GM19395 (cell line): ENCODE measurements around the gene PLEKHF1.
"Not testable (repeated sequence)": the region's sequence is repeated elsewhere in the genome, so short reads cannot be mapped to it uniquely, and the experiment has no call there.

ENCODE experiments used
- ATAC-seq: cut with Tn5 transposase; IDR thresholded peaks from one replicate; pipeline ENCODE4 v1.9.1; 2021; ENCODE audit warnings: mild to moderate bottlenecking, moderate library complexity; ENCODE audit not compliant: unreplicated experiment

The PLEKHF1 gene, protein sequence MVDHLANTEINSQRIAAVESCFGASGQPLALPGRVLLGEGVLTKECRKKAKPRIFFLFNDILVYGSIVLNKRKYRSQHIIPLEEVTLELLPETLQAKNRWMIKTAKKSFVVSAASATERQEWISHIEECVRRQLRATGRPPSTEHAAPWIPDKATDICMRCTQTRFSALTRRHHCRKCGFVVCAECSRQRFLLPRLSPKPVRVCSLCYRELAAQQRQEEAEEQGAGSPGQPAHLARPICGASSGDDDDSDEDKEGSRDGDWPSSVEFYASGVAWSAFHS

DNA sequence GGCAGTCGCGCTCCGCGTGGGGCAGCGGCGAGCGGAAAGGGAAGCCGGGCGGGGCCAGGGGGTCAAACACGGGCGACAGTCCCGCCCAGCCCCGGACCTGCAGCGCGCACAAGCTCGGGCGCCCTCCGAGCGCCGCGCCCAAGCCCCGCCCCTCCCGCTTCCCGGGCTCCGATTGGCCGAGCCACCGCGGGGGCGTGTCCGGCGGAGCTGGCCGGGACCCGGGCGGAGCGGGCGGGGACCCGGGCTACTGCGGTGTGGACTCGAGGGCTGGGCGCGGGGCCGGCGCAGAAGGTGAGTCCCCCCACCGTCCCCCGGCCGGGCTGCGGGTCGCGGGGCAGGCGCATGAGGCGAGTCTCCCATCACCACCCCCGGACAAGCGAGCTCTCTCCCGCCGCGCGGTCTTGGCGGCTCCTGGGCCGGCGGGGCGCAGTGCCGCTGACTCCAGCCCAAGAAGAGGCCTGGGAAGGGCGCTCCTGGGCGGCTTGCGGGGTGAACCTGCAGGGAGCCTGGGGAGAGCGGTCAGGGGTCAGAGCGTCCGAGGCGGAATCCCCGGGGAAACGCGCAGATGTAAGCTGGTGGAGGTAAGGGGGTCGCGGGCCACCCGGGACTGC, at the start of gene PLEKHF1:
Gene PLEKHF1 (plus strand): TSS at position 247 of the 611 bp plus-strand sequence. CDS start 8,379 bp downstream, outside the sequence.
- peak; percentile 79 for ATAC-seq

DNA sequence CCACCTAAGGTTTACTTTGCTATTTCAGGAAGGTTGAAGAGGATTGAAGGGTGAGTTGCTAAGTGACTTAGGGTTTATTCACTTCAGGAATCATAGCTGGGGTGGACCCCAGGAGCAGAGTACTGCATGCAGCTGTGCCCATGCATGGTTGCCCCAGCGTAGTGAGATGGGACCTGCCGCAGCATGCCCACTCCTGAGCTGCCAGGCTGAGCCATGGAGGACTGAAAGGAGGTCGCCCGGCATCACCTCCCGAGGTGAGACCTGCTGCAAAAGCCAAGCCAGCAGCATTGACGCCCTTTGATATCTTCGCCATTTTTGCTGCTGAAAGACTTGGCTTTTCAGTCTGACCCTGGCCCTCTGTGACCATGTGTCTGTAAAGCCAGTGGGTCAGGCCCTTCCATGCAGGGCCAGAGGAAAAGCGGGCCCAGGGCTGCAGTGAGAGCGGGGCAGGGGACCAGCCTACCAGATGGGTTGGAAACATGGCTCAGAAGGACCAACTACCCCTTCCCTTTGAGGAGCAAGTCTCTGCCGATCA, 49.3 kb upstream of the PLEKHF1 start:
- ATAC-seq, result no peak

DNA sequence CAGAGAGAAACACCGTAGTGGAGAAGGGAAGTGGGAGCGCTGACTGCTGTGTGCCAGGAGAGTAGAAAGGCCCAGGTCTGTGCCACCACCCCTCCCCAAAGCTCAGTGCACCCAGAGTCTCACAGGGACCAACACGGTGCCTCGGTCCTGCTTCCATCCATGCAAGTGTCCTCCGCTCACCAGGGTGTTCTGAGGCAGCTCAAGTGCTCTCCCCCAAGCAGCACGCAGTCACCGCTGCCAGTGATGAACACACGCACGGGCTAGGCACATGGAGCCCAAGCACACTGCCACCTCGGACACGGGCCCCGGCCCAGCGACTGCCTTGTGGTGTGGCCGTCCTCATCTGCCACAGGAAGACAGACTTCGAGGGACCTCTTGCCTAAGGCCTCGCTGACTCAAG, 48.7 kb upstream of the PLEKHF1 start:
- ATAC-seq, result no peak

DNA sequence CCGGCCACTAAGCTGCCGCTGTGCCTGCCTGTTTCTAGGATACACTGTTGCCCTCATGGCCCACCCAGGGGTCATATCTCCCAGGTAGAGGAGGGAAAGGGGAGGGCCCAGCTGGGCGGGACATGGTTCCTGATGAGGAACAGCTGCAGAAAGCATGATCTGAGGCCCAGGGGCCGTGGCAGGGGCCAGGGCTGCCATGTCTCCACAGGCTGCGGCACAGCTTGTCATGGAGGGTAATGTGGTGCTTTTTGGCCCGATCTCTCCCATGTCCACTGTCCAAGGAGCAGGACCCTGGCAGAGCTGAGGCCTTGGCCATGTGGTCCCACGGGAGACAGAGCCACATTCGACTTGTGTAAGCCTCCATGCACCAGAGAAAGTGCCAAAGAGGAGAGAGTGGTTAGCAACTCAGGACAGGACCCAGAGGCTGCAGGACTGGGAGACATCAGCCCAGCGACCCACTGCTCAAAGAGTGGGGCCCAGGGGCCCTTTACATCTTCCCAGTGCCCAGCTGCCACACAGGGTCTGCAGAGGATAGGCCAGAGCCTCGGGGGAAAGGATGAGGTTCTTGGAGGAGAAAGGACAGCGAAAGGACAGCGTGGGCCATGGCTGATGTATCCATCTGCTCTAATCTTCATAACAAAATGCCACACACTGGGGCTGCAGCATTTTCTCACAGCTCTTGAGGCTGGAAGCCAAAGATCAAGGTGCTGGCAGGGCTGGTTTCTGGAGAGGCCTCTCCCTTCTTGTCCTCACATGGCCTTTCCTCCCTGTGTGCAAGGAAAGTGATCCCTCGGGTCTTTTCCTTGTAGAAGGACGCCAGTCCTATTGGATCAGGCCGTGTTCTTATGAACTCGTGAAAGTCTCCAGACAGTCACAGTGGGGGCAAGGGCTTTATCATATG, 47.6 kb upstream of the PLEKHF1 start:
- ATAC-seq, result no peak

DNA sequence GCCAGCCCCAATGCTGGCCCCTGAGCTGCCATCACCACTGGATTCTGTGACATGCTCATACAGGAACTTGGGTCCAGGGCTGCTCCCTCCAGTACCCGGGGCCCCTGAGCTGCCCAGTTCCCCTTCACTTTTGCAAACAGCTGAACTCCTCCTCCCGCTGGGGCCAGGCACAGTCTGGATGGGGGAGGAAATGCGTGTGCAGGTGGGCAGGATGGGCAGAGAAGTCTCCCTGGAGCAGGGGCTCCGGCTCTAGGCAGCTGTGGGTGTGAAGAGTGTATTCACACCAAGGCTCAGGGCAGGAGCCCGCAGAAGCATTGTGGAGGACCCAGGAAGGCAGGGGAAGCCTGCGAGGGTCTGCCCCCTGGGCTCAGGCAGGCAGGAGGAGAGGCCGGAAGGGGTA, 46.8 kb upstream of the PLEKHF1 start:
- no peak for ATAC-seq

DNA sequence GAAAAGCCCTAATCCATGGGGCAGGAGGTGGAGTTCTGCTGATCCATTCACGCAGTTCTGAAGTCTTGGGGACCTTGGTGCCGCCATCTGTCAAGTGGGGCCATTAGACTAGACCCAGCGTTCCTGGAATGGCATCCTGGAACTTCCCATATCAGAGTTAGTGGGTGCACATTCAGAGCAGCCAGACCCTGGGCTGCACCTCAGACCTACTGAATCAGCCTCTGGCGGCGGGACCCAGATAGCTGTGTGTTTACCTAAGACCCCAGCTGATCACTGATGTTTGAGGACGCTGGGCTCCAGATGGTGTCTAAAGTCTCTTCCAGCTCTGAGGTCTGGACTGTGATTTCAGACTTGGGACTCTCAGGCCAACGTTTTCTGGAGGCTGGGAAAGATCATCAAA, 46.4 kb upstream of the PLEKHF1 start:
- no peak for ATAC-seq

DNA sequence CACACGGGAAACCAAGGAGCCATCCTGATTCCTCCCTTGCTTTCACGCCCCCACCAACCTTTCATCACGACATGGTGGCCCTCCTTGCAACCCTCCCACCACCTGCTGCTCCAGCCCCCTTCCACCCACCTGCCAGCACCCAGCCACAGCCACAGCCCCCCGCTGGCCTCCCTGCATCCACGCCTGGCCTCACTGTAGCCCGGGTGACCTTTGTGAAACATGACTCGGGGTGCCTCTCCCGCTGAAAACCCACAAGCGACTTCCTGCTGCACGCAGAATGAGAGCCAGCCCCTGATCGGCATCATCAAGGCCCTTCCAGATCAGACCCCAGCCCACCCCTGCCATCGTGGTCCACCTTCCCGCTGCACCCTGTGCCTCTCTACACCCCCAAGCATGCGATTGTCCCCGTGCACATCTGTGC, 44.3 kb upstream of the PLEKHF1 start:
- ATAC-seq, result no peak

DNA sequence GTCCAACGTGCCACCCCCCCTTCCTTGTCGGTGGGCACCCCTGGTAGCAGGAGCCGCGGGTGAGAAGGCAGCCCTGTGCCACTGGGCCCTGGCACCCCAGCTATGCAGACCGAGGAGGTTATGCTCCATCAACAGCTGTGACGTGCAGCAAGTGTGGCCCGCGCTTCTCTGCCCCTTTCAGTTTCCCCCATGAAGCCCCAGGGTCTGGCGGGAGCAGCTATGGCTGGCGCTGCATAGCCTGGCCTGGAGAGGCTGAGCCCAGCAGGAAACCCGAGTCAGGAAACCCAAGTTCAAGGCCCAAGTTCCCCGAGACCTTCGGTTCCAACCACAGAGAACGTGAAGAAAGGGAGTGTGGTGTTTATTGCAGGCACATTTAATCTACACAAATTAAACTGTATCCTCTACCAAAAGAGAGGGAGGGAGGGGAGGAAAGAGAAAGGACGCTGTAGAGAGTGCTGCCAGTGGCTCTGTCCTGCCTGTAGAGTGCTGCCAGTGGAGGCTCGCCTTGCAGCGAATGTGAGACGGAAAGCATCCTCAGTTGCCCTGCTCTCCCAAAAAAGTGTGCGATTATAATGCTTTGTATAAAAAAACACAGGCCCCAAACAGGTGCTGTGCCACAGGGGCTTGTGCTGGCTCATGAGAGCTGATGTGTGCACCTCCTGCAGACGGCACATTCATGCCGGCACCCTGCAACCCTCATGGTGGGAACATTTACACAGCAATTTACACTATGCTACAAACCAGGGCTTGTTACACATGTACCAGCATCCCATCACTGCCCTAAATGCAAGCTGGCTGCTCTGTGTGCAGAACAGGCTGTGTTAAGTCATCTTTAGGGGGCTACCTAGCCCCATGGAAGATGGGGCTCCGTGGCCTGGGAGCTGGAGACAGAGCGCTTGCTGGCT, 42.8 kb upstream of the PLEKHF1 start:
- no peak for ATAC-seq

DNA sequence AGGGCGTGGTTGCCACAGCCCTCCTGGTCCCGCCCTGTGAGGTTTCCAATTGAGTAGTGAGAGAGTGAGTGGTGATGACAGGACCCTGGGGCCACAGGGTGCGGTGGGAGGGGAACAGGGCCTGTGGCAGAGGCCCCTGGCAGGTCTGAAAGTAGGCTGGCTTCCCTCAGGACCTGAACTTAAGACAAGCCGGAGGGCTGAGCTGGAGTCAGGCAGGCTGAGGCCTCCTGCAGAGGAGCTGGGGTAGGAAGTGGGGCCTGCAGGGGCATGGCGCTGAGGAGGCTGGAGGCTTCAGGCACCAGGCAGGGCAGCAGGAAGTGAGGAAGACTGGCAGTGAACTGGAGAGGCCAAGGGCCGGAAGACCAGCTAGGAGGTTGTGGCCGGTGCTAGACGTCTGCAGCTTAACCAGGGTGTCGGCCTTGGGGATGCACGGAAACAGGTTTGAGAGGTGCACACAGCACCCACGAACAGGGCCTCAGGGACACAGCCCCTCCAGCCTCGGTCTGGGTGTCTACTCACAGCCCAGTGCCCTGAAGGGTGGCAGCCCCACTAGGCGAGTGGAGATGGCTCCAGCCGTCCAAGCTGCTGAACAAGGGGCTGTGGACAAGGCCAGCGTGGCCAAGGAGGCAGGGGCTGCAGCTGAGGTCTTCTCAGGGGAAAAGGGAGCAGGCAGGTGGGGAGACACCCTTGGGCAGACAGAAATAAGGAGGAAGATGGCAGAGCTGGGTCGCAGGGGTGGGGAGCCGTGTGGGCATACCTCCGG, 41.4 kb upstream of the PLEKHF1 start:
- no peak for ATAC-seq

DNA sequence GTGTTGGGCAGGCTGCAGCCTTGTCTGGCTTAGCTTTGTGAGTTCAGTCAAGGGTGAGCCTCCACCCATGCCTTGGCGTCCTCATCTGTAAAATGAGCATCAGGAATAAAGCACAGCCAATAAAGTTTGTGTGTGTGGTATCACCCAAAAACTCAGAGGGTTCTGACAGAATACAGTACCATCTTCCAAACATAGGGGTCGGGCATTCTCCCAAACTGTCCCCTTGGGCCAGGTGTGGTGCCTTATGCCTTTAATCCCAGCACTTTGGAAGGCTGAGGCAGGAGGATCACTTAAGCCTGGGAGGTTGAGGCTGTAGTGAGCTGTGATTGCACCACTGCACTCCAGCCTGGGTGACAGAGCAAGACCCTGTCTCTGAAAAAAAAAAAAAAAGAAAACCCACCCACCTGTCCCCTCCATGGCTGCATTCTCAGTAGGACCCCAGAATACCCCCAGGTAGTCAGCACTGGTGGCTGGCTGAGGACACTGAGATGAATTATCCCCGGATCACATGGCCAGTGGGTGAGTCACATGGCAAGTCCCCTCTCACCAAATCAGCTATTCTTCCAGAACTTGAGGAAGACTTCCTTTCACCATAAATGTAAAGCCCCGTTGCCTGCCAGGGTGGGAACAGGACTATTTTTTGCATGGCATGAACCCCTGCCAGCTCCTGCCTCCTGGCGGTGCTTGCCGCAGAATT, 40.6 kb upstream of the PLEKHF1 start:
- no peak for ATAC-seq

DNA sequence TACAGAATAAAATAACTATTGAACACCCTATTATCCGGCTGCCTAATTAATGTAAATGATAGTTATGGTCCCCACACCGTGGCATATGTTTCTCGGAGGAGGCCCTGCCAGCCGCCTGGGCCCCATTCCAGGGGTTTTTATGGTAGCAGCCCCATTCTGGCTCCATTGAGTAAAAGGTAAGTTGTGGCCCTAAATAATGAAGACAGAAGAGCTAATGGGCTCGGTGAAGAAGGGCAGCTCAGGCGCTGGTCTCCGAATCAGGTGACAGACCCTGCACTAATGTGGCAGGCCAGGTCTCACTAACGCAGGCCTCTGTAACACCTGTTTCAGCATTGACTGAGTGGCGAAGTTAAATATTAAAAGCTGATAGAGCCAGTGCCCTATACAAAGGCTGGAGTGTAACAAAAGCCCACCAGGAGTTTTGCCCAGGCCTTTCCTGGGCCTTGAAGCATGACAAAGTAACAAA, 40.0 kb upstream of the PLEKHF1 start:
- no peak for ATAC-seq

DNA sequence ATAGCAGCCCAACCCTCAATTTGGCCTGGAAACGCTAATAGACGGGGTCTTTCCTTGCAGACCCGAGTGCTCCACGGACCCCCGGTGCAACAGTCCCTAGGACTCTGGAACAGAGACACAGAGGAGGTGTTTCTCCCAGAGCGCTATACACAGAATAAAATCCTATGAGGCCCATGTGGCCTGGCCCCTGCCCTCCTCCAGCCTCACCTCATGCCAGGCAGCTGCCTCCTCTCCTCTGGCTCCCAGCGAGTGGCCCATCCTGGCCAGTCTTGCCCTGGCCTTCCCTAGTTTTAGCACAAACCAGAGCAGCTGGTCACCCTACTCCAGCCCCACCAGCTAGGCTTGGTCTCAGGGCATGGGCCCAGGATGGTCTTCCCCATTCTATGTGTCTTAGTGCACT, 38.9 kb upstream of the PLEKHF1 start:
- no peak for ATAC-seq

DNA sequence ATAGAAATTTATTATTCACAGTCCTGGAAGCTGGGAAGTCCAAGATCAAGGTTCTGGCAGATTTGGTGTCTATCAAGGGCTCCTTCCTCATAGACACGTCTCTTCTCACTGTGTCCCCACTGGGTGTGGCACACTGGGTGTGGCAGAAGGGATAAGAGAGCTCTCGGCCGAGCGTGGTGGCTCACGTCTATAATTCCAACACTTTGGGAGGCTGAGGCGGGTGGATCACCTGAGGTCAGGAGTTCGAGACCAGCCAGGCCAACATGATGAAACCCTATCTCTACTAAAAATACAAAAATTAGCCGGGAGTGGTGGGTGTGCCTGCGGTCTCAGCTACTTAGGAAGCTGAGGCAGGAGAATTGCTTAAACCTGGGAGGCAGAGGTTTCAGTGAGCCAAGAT, 38.4 kb upstream of the PLEKHF1 start:
- ATAC-seq, result not testable (repeated sequence)

DNA sequence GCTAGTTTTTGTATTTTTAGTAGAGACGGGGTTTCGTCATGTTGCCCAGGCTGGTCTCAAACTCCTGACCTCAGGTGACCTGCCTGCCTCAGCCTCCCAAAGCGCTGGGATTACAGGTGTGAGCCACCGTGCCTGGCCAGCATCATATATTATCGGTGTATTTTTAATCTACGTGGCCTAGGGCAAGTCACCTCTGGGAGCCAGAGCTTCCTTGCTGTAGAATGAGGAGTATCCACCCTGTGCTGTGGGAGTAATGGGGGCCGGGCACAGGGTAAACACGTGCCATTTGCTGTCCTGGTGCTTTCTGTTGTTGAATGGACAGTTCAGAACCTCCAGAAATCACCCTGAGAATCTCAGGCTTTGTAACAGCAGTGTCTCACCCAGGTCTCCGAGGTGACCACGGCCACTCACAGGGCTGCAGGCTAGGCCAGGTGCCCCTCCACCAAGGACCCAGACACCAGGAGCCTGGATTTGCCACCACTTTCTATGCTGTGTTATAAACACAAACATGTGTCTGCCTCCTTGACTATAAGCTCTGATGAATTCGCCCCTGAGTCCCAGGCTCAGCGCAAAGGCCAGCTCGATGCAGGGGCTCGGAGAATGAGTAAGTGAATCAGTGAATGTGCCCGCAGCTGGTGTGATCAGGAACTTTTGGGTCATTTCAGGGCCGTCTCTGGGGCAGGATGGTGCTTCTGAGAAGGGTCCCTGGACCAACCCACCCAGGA, 36.4 kb upstream of the PLEKHF1 start:
- ATAC-seq, result no peak

DNA sequence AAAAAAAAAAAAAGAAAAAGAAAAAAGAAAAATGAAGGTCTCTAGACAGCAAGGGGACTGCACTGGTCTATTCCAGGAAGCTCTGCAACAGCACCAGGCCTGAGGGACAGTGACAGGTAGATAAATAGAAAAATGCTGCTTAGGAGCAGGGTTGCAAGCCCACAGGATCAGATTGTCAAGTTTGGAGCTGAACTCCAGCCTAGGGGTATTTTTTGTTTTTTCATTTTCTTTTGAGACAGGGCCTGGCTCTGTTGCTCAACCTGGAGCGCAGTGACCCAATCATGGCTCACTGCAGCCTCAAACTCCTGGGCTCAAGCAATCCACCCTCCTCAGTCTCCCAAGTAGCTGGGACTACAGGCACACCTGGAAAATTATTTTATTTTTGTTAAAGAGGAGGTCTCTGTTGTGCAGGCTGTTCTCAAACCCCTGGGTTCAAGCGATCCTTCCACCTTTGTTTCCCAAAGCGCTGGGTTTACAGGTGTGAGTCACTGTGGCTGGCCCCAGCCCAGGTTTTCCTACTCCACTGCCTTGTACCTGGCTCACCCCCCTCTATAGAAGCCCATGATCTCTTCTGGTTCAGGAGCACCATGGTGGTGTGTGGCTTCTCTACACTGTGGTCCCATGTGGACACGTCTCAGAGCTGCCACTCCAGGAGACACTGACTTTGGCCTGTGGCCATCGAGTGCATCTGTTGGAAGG, 35.3 kb upstream of the PLEKHF1 start:
- no peak for ATAC-seq

DNA sequence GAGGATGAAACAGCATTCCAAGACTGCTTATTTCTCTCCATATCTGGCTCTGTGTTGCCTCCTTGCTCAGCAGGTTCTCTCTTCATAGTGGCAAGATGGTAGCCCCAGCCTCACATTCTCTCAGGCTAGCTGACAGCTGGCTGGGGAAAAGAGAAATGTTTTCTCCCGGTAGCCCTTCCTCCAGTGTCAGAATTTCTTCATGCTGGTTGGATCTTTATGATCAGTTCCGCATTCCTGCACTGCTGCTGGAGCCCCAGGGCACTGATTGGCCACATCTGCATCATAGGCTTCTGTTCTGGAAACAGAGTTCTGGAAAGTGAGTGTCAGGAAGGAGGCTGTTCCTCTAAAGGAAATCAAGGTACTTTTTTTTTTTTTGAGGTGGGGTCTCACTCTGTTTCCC, 34.6 kb upstream of the PLEKHF1 start:
- no peak for ATAC-seq

DNA sequence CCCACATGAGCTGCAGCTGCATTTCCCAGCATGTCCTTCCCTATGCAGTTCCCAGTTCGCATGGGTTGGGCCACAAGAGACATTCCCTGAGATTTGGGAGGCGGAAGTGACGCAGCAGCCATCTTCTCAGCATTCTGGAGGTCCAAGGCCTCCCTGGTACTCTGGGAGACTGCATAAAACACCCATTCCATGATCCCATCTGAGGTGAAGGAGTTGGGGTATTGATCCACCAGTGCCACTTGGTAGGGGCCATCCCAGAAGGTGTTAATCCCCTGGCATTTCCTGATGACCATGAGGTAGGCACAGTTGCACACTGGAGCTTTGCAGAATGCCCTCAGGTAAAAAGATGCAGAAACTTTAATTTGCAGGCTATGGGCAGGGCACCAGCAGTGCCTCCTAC, 33.8 kb upstream of the PLEKHF1 start:
- ATAC-seq, result no peak

DNA sequence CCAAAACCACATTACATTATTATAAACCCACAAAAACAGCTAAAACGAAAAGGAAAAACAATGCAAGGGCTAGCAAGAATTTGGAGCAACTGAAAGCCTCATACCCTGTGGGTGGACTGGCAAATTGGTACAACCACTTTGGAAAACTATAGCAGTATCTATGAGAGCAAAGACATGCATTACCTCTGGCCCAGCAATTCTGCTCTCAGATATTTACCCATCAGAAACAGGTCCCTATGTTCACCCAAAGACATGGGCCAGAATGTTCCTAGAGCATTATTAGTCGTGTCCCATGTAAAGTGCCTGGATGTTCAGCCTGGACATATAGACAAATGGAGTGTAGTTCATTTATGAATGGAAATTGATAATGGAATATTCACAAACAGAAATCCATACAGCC, 31.3 kb upstream of the PLEKHF1 start:
- ATAC-seq, result no peak
